Keratinocyte (primary cell): ENCODE data around the gene CCDC9B. TPM values are rescaled to one million over a fixed set of nuclear protein-coding genes. Genes with fewer than 3 reads are reported as not detected.

Source experiments
- DNase-seq: peaks from one replicate; pipeline ENCODE4 v3.0.0-alpha.2; 2011; ENCODE audit warnings: low read depth, missing footprints, low spot score
- FAIRE-seq: peaks from 2 replicates; lab custom pipeline; 2011; peaks lifted over from hg19 to GRCh38; lab: Jason Lieb, UNC
- H2AFZ ChIP-seq: 2 replicates; pipeline ENCODE4 v1.6.0; 2012; ENCODE audit warnings: low read length, control low read depth, inconsistent platforms; ENCODE audit not compliant: control insufficient read depth
- H3K27ac ChIP-seq: 2 replicates; pipeline ENCODE4 v1.5.1; 2011; ENCODE audit warnings: low read length; ENCODE audit not compliant: control insufficient read depth, insufficient read depth
- H3K27me3 ChIP-seq: 3 replicates; pipeline ENCODE4 v1.6.0; 2011; ENCODE audit warnings: low read length; ENCODE audit not compliant: control insufficient read depth, insufficient read depth; ENCODE audit errors: extremely low read depth
- H3K36me3 ChIP-seq, 2 experiments: 2 replicates in 1 of 2; 3 replicates in 1 of 2; pipeline ENCODE4 v1.5.1; 2011; ENCODE audit warnings: low read length in 2 of 2, mild to moderate bottlenecking in 1 of 2; ENCODE audit not compliant: control insufficient read depth in 2 of 2, insufficient read depth in 2 of 2; ENCODE audit errors: extremely low read depth in 1 of 2
- H3K4me1 ChIP-seq: 3 replicates; pipeline ENCODE4 v1.5.1; 2011; ENCODE audit warnings: low read length; ENCODE audit not compliant: control insufficient read depth, insufficient read depth; ENCODE audit errors: extremely low read depth
- H3K4me2 ChIP-seq: 3 replicates; pipeline ENCODE4 v1.6.0; 2011; ENCODE audit warnings: low read depth, low read length; ENCODE audit not compliant: control insufficient read depth, insufficient read depth; ENCODE audit errors: extremely low read depth
- H3K4me3 ChIP-seq, 3 experiments: fragments of 200-600 bp in 1 of 3; sonication (generic) in 1 of 3; 2 replicates in 2 of 3; 3 replicates in 1 of 3; pipeline ENCODE4 v1.5.1; 2011 to 2016; ENCODE audit warnings: low read length in 3 of 3, mild to moderate bottlenecking in 3 of 3, control low read depth in 2 of 3, inconsistent platforms in 1 of 3, low read depth in 1 of 3, mixed read lengths in 1 of 3, mixed run types in 1 of 3, moderate library complexity in 1 of 3; ENCODE audit not compliant: control insufficient read depth in 2 of 3, insufficient read depth in 2 of 3; ENCODE audit errors: extremely low read depth in 1 of 3
- H3K79me2 ChIP-seq: 2 replicates; pipeline ENCODE4 v1.6.0; 2012; ENCODE audit warnings: low read length; ENCODE audit not compliant: control insufficient read depth, insufficient read depth
- H3K9ac ChIP-seq: 3 replicates; pipeline ENCODE4 v1.6.0; 2011; ENCODE audit warnings: low read length; ENCODE audit not compliant: control insufficient read depth, insufficient read depth; ENCODE audit errors: extremely low read depth
- H3K9me1 ChIP-seq: 3 replicates; pipeline ENCODE4 v1.6.0; 2011; ENCODE audit warnings: low read length; ENCODE audit not compliant: control insufficient read depth, insufficient read depth; ENCODE audit errors: extremely low read depth
- H3K9me3 ChIP-seq: 2 replicates; pipeline ENCODE4 v1.5.1; 2012; ENCODE audit warnings: low read depth, low read length; ENCODE audit not compliant: control insufficient read depth
- H4K20me1 ChIP-seq: 3 replicates; pipeline ENCODE4 v1.6.0; 2011; ENCODE audit warnings: low read length; ENCODE audit not compliant: control insufficient read depth, insufficient read depth; ENCODE audit errors: extremely low read depth
- CTCF ChIP-seq, 3 experiments: IDR thresholded peaks in 1 of 3; conservative IDR thresholded peaks in 1 of 3; optimal IDR thresholded peaks in 1 of 3; 2 replicates in 2 of 3; 3 replicates in 1 of 3; pipeline versions ENCODE3 to v1.5.1; 2011; ENCODE audit warnings: low read length in 3 of 3, mild to moderate bottlenecking in 3 of 3, moderate library complexity in 2 of 3, control low read depth in 1 of 3, inconsistent platforms in 1 of 3; ENCODE audit not compliant: insufficient read depth in 2 of 3; ENCODE audit errors: extremely low read depth in 1 of 3
- EZH2 ChIP-seq: IDR thresholded peaks from one replicate; pipeline ENCODE4 v1.6.1; 2012; ENCODE audit warnings: inconsistent platforms, mild to moderate bottlenecking, low read length, moderate library complexity
- dilution Hi-C: fragments of 300-500 bp; cut with MboI; formaldehyde crosslinking; loops from one replicate; pipeline ENCODE4 v1.7.0; 2020; ENCODE audit warnings: low sequenced_read_pairs; ENCODE audit not compliant: extremely low pct_ligation_motif_present
- polyA plus RNA-seq, 5 experiments: library from polyadenylated mRNA; depleted of rRNA in 3 of 5; stranded (reverse) in 3 of 5; stranded (forward) in 1 of 5; unstranded in 1 of 5; fragments of >200 nt; gene quantifications; 1 replicate in 1 of 5; 2 replicates in 3 of 5; 3 replicates in 1 of 5; pipeline versions ENCODE4 v1.2.1 to v1.2.3, GENCODE V29; 2011 to 2012; ENCODE audit warnings: missing spikeins in 2 of 5, low read depth in 1 of 5, low replicate concordance in 1 of 5

CCDC9B gene
- polyA plus RNA-seq, 1 donor (not counting 4 experiments of a cell fraction or from before 2014, with no cell fraction given): 9.6 TPM

GRCh38 chr15:40353697-40354096 lies 13.0 kb upstream of the CCDC9B start:
- H3K4me2 ChIP-seq: no peak overlapping the region
- no peak overlapping the region for H3K4me3 ChIP-seq
- no peaks in the 10 kb centered on the region for H4K20me1 ChIP-seq
- dilution Hi-C loops: no loop called here
- no peaks in the 10 kb centered on the region for H3K9me1 ChIP-seq
- H2AFZ ChIP-seq: no peak overlapping the region
- H3K9ac ChIP-seq: no peak overlapping the region
- no peaks in the 10 kb centered on the region for H3K27me3 ChIP-seq
- no peaks in the 10 kb centered on the region for H3K36me3 ChIP-seq
- H3K79me2 ChIP-seq: no peaks in the 10 kb centered on the region
- peaks cover 9% of the 10 kb centered on the region for H3K4me1 ChIP-seq
- H3K9me3 ChIP-seq: no peaks in the 10 kb centered on the region
- no peak for DNase-seq
- H3K27ac ChIP-seq: no peak overlapping the region
- no peak for TF ChIP-seq EZH2
- no peak for TF ChIP-seq CTCF (optimal IDR thresholded peaks at IDR 0.05 in 1 of 3, IDR thresholded peaks at IDR 0.05 in 1 of 3, conservative IDR thresholded peaks at IDR 0.05 in 1 of 3; ENCODE audit: extremely low read depth in 1 of 3, insufficient read depth in 2 of 3, low read length in 3 of 3)
- no peak for FAIRE-seq

- Histone ChIP-seq H2AFZ (no peak overlapping the region), H3K36me3 (no peaks in the 10 kb centered on the region), H3K9ac (no peak overlapping the region), H3K9me1 (no peaks in the 10 kb centered on the region), H3K9me3 (no peaks in the 10 kb centered on the region), H3K27me3 (no peaks in the 10 kb centered on the region), H3K27ac (no peak overlapping the region), H3K4me2 (no peak overlapping the region), H3K79me2 (no peaks in the 10 kb centered on the region), H4K20me1 (no peaks in the 10 kb centered on the region), H3K4me1 (no peaks in the 10 kb centered on the region), H3K4me3 (no peak overlapping the region)
- TF ChIP-seq CTCF (optimal IDR thresholded peaks at IDR 0.05 in 1 of 3, IDR thresholded peaks at IDR 0.05 in 1 of 3, conservative IDR thresholded peaks at IDR 0.05 in 1 of 3; ENCODE audit: extremely low read depth in 1 of 3, insufficient read depth in 2 of 3, low read length in 3 of 3) (no peak), EZH2 (no peak)
- no peak for FAIRE-seq
- no peak for DNase-seq
- dilution Hi-C loops: no loop called here
Observed at GRCh38 chr15:40352281-40352901, 11.7 kb upstream of the CCDC9B start.
